HTERT RPE-1 (cell line): Measurements from ENCODE around the gene ALPG.
"Not testable (repeated sequence)": the region's sequence is repeated elsewhere in the genome, so short reads cannot be mapped to it uniquely, and the experiment has no call there.

Experiments
- in situ Hi-C: fragments of 300-500 bp; cut with MboI; formaldehyde crosslinking; loops from 4 replicates; pipeline ENCODE4 v1.14.3; 2020; ENCODE audit warnings: low sequenced_read_pairs

Gene ALPG

DNA sequence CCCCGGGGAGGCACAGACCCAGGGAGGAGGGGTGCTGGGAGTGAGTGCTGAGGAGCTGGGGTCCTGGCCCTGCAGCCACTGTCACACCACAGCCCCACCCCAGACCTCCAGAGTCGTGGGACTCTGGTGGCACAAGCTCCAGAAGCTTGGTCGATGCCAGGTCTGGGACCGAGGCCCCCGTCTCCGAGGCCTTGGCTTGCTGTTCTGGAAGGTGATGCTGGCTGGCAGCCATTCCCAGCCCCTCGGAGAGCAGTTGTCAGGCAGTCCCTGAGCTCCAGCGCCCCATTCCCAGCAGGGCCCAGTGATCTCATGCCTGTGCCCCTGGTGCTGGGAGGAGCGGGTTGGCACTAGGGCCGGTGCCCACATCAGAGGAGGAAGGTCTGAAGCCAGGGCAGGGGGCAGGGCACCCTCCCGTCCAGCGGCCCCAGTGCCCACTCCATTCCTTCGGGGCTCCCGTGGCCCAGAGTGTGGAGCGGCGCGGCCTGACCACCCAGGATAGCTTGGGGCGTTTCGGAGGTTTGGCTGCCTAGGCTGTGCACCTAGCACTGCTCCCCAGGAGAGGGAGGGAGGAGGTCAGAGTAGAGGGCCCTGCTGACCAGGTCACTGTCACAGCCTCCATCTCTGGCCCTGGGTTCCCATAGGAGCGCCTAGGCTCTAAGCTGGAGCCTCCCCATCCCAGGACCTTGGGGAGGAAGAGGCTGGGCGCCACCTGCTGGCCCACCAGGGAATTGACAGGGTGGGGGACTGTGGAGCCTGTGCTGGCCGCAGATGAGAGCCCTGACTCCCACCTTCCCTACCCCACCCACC lies 32.5 kb downstream of the ALPG start:
- in situ Hi-C loops = no loop called here

DNA sequence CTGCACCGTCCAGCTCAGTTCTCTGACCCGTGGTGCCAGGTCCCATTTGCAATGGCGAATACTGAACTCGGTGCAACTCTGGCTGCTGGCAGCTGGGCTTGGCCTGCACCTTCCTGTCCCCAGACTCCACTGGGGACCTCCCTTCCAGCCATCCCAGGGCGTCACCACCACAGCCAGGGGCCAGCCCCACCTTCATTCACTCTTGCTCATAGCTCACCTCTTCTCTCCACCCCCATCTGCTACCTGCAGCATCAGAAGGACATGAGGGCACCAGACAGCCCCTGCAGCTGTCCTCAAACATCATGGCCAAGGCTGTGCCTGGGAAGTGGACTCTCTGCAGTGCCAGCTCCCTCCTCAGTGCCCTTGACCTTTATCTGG lies 33.1 kb downstream of the ALPG start:
- in situ Hi-C loops = no loop called here

DNA sequence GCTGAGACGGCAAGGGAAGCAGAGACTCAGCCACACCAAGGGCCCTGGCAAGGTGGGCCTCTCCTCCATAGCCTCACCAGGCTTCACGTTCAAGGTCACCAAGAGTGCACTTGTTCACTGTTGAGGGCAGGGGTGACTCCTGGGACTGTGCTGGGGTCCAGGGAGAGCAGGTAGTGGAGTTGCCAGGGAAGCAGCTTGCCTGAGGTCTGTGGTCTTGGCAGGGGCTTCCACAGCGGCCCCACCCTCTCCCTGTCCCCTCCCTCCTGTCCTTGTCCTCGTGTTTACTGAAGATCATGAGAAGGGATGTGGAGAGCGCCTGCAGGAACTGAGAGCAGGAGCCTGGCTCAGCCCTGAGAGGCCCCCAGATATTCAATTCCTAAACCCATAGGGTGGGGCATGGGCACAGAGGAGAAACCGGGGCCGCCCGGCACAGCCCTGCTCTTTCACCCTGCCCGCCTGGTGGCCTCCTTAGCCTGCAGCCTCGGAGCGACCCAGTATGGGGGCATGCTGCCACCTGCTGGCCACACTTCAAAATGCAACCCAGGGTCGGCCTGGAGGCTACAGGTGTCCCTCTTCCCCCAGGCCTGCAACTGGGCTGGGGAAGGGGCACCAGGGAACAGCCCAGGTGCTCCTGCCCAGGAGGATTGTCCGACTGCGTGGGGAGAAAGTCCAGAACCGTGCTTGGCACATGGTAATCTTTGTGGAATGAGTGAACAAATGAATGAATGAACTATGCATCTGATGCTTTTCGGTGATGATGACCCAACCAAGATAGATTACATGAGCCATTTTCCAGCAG lies 33.8 kb downstream of the ALPG start:
- in situ Hi-C loops = not testable (repeated sequence)

DNA sequence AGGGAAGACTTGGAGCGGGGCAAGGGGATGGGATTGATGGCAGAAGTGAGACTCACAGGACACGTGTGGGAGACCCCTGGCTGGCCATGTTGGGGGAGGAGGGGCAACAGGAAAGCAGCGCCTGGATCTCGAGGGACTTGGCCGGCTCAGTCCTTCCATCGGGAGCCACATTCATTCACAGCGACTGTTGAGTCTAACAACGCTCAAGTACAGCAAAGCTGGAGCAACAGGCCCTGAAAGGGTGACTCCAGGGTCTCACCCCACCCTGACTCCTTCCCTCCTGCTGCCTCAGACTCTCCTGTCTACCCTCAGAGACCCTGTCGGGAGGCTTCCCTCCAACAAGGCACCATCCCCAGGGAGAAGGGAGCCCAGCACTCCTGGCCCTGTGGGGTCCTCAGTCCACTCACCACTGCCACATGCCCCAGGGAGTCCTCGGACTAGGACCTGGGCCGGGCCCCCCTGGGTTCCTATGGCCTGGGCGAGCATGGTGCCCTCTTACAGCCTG lies 34.6 kb downstream of the ALPG start:
- in situ Hi-C loops = no loop called here

DNA sequence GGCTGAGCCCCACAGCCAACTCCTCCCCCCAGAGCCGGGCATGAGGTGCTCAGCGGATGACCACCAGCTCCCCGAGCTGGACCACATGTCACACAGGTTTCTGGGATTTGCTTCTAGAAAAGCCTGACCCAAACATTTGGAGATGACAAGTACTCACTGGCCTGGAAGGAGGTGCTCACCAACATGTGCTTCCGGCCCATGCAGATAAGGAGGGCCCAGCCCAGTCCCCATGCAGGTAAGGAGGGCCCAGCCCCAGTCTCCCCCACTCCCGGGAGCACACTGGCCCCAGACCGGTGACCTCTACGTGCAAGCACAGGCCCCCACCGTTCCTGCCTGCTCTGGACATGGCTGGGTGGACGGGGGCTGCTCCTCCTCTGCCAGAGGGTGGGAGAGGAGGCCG lies 35.3 kb downstream of the ALPG start:
- in situ Hi-C loops = not testable (repeated sequence)

DNA sequence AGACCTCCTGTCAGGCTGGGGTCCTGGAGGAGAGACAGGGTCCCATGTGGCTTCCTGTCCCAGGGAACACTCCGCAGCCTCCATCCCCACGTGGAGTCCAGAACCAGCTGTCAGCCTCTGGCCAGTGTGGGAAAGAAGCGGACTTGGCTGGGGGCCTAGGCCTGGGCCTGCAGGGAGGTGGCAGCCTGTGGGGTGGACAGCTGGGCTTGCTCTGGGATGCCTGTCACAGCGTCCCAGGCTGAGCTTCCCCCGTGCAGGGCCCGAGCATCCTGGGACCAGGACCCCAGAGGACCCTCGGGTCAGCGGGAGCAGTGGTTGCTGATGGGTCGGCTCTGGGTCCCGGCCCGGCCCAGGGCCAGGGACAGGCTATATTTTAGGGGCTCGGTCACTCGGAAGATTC lies 35.8 kb downstream of the ALPG start:
- in situ Hi-C loops = not testable (repeated sequence)

DNA sequence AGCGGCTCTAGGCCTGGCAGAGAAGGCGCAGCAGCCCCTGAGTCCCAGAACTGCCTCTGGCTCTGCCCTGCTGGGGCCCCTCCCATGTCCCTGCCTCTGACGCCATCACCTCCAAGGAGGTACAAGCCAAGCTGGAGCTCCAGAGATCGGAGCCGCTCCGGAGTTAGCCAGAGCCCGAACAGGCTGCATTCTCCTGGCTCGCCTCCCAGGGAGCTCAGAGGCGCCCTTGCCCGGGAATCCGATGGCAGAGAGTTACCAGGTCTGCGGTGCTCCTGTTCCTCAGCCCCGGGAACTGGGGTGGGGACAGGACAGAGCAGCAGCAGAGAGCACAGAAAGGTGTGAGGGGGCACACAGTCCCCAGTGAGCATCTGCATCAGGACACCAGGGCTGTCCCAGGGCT lies 36.4 kb downstream of the ALPG start:
- in situ Hi-C loops = not testable (repeated sequence)

DNA sequence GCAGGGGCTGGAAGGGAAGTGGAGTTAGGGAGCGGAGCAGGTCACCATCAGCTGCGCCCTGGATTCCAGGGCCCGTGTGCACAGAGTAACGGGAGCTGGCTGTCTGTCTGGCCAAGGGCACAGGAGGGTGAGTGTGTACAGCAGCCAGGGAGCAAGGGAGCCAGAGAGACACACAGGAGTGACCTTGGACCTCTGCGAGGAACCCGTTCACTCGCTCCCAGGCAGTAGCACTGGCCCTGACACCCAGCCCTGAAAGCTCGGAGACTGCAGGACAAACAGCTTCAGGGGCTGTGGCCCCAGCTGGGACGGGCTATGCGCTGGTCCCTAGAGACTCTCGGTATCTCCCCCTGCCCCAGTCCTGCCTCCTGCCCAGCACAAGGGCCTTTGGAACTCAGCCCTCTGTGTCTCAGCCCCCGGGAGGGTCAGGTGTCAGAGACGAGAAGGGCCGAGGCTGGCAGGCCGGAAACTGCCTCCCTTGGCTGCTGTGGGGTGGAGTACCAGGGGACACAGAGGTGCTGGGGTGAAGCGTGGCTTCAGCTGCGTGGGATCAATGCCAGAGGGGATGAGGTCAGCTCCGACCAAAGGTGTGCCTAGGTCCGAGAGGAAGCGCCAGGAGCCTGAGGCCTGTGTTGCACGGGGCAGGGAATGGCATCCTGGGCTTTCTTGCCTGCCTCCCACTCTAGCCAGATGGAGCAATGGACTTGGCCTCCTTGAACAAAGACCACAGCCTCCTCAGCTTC lies 37.2 kb downstream of the ALPG start:
- in situ Hi-C loops = not testable (repeated sequence)

DNA sequence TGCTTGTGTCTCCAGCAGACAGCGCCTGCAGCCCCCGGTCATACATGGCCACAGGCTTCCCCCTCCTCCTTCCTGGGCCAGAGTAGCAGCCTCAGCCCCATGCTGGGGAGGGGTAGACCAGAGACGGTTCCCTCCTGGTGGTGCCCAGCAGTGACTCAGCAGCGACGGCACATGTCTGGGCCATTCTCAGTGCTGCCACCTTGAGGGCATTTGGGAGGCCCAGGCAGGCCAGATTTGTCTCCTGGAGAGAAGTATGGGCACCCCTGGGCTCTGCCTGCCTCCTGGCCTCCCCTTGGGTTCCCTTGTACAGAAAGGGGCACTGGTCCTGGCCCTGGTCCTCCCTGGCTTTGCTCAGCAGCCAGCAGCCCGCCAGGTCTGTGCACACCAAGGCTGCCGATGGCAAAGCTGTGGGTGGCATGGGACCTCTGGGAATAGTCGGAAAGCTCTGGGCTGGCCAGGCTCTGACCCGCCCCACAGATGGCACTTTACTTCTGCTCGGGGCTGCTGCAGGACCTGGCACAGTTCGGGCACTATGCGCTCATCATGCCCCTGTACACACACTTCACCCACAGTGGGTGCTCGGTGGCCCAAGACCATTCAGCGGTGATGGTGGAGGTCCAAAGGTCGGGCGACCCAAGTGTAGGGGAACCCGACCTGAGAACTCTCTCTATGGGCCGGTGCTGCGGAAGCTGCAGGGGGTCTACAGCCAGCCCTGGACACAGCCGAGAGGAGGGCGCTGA lies 37.9 kb downstream of the ALPG start:
- in situ Hi-C loops = no loop called here

DNA sequence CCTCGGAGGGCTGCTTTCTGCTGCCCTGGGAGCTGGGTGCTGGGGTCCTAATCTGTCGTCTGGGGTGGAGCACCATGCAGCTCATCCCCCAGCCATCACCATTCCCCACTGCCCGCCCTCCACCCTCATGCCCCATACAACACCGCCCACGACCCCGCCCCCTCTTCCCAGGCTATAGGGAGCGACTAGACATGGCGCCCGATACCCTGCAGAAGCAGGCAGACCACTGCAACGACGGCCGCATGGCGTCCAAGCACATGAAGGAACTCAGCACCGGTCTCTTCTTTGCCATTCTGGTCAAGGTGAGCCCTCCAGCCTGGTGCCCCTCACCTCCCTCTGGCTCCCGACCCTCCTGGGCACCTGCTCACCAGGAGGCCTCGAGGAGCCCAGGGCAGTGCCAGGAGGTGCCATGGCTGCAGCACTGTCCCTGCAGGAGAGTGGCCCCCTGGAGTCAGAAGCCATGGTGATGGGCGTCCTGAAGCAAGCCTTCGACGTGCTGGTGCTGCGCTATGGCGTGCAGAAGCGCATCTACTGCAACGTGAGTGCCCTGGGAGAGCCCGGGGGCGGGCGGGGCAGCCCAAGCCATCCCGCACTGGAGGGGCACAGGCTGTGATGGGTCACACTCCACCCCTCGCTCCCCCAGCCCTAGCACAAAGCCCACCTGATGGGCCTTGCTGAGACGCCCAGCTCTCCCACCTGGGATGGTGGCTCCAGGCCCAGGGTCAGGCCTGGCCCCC lies 38.7 kb downstream of the ALPG start:
- in situ Hi-C loops = not testable (repeated sequence)

DNA sequence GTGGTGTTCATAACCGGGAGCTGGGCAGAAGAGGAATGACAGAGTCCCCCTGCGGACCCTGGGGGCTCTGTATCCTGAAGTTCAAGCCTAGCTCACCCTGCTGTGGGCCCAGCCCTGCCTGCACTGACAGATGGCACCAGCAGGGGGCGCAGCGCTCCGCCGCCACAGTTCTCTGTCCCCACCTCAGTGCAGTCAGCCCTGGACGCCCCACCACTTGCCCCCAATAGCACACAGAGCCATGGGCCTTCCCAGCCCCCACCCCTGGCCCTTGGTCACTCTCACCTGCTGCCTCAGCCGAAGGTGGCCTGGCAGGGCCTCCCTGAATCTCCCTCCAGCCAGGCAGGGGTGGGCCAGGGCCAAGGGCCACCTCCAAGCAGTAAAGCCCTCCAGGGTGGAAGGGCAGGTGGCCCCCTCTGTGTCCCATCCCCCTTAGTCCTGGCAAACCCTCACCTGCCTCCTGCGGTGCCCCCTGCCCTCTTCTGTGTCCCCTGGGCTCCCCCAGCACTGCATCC lies 39.7 kb downstream of the ALPG start:
- in situ Hi-C loops = not testable (repeated sequence)

DNA sequence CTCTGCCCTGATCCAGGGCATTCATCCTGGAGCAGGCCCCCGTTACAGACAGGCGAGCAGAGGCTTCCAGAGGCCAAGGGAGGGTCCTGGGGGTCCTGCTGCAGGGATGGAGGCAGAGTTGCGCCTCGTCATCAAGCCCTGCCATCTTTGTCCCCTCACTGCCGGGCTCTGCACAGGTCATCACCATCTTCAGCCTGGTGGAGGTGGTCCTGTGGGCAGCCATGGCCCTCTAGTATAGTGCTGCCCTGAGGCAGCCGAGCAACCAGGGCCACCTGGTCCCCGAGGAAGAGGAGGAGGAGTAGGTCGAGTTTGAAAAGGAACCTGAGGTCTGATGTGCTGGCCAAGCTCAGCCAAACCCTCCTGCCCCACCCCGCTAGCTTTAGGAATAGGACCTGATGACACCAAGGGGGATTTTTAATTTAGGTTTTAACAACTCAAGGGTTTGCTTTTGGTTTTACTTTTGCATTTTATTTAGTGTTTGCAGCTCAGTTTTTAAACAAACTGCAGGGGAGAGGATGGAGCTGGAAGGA lies 40.5 kb downstream of the ALPG start:
- in situ Hi-C loops = no loop called here

DNA sequence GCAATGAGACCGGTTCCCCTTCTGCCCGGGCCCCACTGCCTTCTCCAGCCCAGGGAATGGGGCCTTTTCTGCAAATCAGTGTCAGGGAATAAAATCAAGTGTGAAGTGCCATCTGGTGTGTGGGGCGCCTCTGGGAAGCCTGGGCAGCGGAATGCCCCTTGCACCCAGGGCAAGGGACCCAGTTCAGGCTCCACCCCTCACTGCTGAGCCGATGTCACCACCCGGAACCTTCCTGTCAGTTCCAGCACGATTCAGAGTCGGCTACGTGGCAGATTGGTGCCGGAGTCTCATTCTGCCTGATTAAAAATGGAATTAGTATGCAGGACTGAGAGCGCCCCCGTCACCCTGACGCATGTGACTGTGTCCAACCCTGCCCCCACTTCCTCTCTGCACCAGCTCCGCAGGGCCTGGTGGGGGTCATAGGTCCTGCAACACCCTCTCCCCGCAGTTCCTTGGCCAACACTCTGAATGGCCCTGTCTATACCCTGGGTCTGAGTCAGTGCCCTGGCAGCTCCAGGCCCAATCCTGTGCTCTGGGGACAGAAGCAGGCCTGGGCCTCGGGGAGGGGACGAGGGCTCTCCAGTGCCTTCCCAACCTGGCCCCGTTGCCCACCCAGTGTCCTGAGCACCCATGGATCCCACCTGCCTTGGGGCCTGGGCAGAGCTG lies 41.1 kb downstream of the ALPG start:
- in situ Hi-C loops = no loop called here

DNA sequence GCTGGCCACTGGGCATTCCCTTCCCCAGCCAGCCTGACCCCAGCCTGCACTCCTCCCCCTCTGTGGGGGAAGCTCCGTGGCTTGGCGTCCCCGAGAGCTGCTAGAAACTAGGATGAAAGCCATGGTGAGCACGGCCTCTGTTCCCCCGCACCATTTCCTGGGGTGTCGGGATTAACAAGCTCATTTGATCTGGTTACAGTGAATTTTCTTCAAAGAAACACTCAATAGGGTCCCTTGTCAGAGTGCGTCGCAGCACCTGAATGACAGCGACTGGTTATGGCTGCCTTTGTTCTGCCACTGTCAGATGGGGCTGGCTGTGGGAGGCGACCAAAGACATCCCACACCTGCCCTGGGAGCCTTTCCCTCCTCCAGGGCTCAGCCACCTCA lies 41.7 kb downstream of the ALPG start:
- in situ Hi-C loops = no loop called here

DNA sequence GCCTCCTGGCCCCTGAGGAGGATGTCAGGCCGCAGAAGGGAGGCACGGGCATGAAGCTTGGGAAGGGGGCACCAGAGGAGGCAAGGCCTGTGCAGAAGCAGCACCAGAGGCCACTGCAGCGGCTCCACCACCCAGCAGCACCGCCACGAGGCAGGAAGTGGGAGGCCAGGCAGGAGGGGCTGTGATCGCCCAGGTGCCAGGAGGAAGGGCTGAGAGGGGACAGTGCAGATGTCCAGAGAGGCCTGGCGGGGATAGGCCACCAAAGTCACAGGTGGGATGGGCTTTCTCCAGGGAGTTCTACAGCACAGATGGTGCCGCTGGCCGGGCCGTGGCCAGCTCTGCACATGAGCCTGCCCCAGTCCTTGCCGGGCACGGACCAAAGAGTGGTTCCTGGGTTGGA lies 43.3 kb downstream of the ALPG start:
- in situ Hi-C loops = no loop called here

DNA sequence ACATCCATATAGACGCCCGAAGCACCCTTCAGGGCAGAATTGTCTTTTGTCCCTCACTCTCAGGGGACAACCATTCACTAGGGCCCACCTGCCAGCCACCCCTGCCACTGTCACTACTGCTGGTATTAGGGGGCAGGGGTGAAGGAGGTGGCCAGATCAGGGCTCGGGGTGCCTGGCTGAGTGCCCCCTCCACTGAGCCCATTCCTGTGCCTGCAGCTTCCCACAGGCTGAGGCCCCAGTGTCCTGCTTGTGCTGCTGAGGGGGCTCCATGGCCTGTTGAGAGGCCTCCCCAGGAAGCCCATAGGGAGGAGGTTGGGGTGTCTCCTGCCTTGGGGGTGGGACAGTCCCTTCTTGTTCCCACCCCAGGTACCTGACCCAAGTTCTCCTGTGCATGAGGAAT lies 45.0 kb downstream of the ALPG start:
- in situ Hi-C loops = not testable (repeated sequence)

DNA sequence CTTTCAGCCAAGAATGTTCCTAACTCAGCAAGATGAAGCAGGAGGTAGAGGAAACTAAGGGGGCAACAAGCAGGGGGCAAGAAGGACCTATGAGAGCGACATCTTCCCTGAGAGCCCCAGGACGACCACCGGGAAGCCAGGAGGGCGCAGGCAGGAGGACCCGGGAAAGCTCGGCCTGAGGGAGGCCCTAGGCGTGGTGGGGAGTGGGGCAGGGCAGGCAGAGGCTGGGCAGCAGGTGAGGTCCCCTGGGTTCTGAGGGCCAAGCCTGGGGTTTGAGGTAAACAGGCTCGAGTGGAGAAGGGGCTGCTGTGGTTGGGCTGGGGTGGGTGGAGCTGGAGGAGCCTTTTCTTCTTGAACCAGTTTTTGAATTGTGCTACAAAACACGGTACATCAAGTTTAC lies 48.0 kb downstream of the ALPG start:
- in situ Hi-C loops = no loop called here

DNA sequence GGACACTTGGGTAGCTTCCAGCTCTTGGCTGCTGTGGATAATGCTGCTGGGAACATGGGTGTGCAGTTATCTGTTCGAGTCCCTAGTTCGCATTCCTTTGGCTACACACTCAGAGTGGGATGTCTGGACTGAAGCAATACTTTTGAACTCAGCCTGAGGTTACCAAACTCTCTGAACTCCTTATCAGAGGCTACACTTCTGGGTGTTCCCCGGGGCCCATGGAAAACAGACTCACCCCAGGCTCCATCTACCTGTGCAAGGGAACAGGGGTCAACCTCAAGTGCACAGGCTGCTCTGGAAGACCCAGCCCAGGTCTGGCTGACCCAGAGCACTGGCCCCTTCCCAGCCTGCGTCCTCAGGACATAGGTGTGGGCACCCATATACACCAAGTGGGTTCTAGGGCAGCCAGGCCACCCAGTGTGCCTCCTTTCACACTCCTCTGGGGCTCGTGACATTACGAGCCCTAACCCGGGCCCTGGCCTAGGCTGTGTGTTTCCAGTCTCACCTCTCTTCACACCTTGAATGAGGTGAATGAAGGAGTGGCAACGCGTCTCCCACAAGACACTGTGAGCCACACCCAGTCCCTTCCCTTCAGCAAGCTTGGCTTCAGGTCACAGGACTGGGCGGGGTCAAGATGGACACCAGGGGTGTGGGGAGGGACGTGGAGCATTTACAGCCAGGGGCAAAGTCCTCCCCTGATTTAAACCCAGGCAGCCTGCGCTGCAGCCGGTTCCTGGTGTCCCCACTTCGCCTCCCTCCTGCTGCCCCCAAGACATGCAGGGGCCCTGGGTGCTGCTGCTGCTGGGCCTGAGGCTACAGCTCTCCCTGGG lies 49.0 kb downstream of the ALPG start, which contains the start of gene ALPI:
ALPI (plus strand) TSS at position 728 of the 830 bp plus-strand sequence; CDS start at position 775, 47 bp downstream.
- in situ Hi-C loops = no loop called here
